ENCODE data around the gene TMEM147. TPM values are rescaled to one million over a fixed set of nuclear protein-coding genes. Genes with fewer than 3 reads are reported as not detected.
A peak's percentile ranks its signal among the peaks of the same experiment; 100 is the strongest.

TMEM147 gene
- total RNA-seq, 1 experiment from 2014 or later = 157 TPM

- DNase-seq (ENCODE audit: low read depth, low spot score) (no peak), ATAC-seq (peak; percentile 84)
- Histone ChIP-seq H3K4me1 (ENCODE audit: control insufficient read depth, insufficient read depth, low read length) (peaks cover 6% of the 10 kb centered on the region; the same call in 1 of the 2 replicates), H3K27ac (ENCODE audit: low read length) (no peak overlapping the region), H3K36me3 (ENCODE audit: control insufficient read depth, insufficient read depth, low read length) (no peaks in the 10 kb centered on the region), H3K4me3 (ENCODE audit: low read depth in 2 of 2, low read length in 2 of 2) (peak overlapping the region; percentile 31 to 70), H3K27me3 (ENCODE audit: control insufficient read depth, insufficient read depth, low read length) (peaks cover 6% of the 10 kb centered on the region; the same call in 1 of the 2 replicates), H3K9me3 (ENCODE audit: control insufficient read depth, insufficient read depth, low read depth, low read length) (no peaks in the 10 kb centered on the region)
- intact Hi-C loops (cut with micrococcal nuclease; ENCODE audit: unreplicated experiment) = loop anchor here (10.0 kb wide), 1 partner anchor 157 kb away; the partner anchor contains the start of gene KMT2B
- POLR2A ChIA-PET = interaction anchor here (0.5 to 0.7 kb wide), 3 partner anchors 23 to 97 kb away, joined by 3 to 8 read pairs (median 3); no protein-coding TSS in a partner anchor
- TF ChIP-seq TCF7L2 (IDR thresholded peaks at IDR 0.05; ENCODE audit: low read depth, low read length) = no peak
- BruUV-seq (replicated peaks) = no TSS peak
- in situ Hi-C loops (cut with HindIII; ENCODE audit: low pct_unique_long_range_greater_than_20kb, low sequenced_read_pairs) = no loop called here
- CTCF ChIA-PET = interaction anchor here (0.6 to 1.1 kb wide), 9 partner anchors 10 to 509 kb away, joined by 3 to 10 read pairs (median 4); no protein-coding TSS in a partner anchor
Observed at GRCh38 chr19:35557539-35558399, 12.3 kb downstream of the TMEM147 start.

- ChIA-PET POLR2A (interaction anchor here (0.5 kb wide), 1 partner anchor 22 kb away, joined by 3 read pairs; no protein-coding TSS in a partner anchor), CTCF (interaction anchor here (0.6 to 1.0 kb wide), 5 partner anchors 11 to 206 kb away, joined by 3 to 7 read pairs (median 4); no protein-coding TSS in a partner anchor)
- H3K4me1 ChIP-seq (ENCODE audit: control insufficient read depth, insufficient read depth, low read length) = peaks cover 6% of the 10 kb centered on the region; the same call in 1 of the 2 replicates
- peak; percentile 39 for ATAC-seq
- intact Hi-C loops (cut with micrococcal nuclease; ENCODE audit: unreplicated experiment) = loop anchor here (10.0 kb wide), 1 partner anchor 156 kb away; the partner anchor contains the start of gene KMT2B
- BruUV-seq (replicated peaks) = no TSS peak
- H3K27ac ChIP-seq (ENCODE audit: low read length) = no peak overlapping the region
- peaks cover 8% of the 10 kb centered on the region; the same call in 1 of the 2 replicates for H3K27me3 ChIP-seq (ENCODE audit: control insufficient read depth, insufficient read depth, low read length)
- no peaks in the 10 kb centered on the region for H3K36me3 ChIP-seq (ENCODE audit: control insufficient read depth, insufficient read depth, low read length)
- in situ Hi-C loops (cut with HindIII; ENCODE audit: low pct_unique_long_range_greater_than_20kb, low sequenced_read_pairs) = no loop called here
- TF ChIP-seq SIN3A (IDR thresholded peaks at IDR 0.05; ENCODE audit: borderline replicate concordance, insufficient read depth, low read depth, low read length) (no peak), TCF7L2 (IDR thresholded peaks at IDR 0.05; ENCODE audit: low read depth, low read length) (no peak), POLR2AphosphoS5 (IDR thresholded peaks at IDR 0.05; ENCODE audit: low read depth, low read length) (no peak)
- TF ChIP-seq, protein P1, sequence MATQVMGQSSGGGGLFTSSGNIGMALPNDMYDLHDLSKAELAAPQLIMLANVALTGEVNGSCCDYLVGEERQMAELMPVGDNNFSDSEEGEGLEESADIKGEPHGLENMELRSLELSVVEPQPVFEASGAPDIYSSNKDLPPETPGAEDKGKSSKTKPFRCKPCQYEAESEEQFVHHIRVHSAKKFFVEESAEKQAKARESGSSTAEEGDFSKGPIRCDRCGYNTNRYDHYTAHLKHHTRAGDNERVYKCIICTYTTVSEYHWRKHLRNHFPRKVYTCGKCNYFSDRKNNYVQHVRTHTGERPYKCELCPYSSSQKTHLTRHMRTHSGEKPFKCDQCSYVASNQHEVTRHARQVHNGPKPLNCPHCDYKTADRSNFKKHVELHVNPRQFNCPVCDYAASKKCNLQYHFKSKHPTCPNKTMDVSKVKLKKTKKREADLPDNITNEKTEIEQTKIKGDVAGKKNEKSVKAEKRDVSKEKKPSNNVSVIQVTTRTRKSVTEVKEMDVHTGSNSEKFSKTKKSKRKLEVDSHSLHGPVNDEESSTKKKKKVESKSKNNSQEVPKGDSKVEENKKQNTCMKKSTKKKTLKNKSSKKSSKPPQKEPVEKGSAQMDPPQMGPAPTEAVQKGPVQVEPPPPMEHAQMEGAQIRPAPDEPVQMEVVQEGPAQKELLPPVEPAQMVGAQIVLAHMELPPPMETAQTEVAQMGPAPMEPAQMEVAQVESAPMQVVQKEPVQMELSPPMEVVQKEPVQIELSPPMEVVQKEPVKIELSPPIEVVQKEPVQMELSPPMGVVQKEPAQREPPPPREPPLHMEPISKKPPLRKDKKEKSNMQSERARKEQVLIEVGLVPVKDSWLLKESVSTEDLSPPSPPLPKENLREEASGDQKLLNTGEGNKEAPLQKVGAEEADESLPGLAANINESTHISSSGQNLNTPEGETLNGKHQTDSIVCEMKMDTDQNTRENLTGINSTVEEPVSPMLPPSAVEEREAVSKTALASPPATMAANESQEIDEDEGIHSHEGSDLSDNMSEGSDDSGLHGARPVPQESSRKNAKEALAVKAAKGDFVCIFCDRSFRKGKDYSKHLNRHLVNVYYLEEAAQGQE (IDR thresholded peaks at IDR 0.05; ENCODE audit: insufficient read depth in 1 of 2, low read depth in 2 of 2, low read length in 1 of 2) = no peak
- TF ChIP-seq, protein P2, sequence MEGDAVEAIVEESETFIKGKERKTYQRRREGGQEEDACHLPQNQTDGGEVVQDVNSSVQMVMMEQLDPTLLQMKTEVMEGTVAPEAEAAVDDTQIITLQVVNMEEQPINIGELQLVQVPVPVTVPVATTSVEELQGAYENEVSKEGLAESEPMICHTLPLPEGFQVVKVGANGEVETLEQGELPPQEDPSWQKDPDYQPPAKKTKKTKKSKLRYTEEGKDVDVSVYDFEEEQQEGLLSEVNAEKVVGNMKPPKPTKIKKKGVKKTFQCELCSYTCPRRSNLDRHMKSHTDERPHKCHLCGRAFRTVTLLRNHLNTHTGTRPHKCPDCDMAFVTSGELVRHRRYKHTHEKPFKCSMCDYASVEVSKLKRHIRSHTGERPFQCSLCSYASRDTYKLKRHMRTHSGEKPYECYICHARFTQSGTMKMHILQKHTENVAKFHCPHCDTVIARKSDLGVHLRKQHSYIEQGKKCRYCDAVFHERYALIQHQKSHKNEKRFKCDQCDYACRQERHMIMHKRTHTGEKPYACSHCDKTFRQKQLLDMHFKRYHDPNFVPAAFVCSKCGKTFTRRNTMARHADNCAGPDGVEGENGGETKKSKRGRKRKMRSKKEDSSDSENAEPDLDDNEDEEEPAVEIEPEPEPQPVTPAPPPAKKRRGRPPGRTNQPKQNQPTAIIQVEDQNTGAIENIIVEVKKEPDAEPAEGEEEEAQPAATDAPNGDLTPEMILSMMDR (IDR thresholded peaks at IDR 0.05) = no peak
- H3K4me3 ChIP-seq (ENCODE audit: low read depth in 2 of 2, low read length in 2 of 2) = peak overlapping the region; percentile 31 to 70
- H3K9me3 ChIP-seq (ENCODE audit: control insufficient read depth, insufficient read depth, low read depth, low read length) = no peaks in the 10 kb centered on the region
- no peak for DNase-seq (ENCODE audit: low read depth, low spot score)
Observed at GRCh38 chr19:35558400-35559280, 13.2 kb downstream of the TMEM147 start.

Data from Panc1 (cell line).